ENCODE measurements around the gene TEX11.

GRCh38 chrX:70916754-70917153 lies 8.2 kb upstream of the TEX11 start:
- TF ChIP-seq EZH2 (IDR thresholded peaks at IDR 0.05; ENCODE audit: low read depth): no peak
- TF ChIP-seq CTCF (conservative IDR thresholded peaks at IDR 0.05): no peak
